ENCODE measurements around the gene NFIB. TPM values are rescaled to one million over a fixed set of nuclear protein-coding genes. Genes with fewer than 3 reads are reported as not detected.

The NFIB gene
- total and polyA plus RNA-seq, 2 of the 8 experiments (the other 6 are each of a cell fraction or from before 2014, with no cell fraction given): 2.6 to 13.1 TPM

- Histone ChIP-seq H4K20me1 (replicated peaks in 1 of 2; ENCODE audit: control insufficient read depth in 1 of 2, insufficient read depth in 2 of 2, low read length in 2 of 2) (no peaks in the 10 kb centered on the region), H3K23me2 (ENCODE audit: low read depth, low read length) (no peaks in the 10 kb centered on the region), H3K27ac (ENCODE audit: low read depth, low read length) (no peak overlapping the region), H2BK20ac (ENCODE audit: low read length) (no peak overlapping the region), H3K23ac (ENCODE audit: insufficient read length) (no peak overlapping the region), H3K14ac (ENCODE audit: insufficient read length) (no peak overlapping the region), H3K79me2 (ENCODE audit: control insufficient read depth in 1 of 2, insufficient read depth in 2 of 2, low read length in 2 of 2) (no peaks in the 10 kb centered on the region), H2BK12ac (ENCODE audit: low read depth, low read length) (no peak overlapping the region), H4K91ac (replicated peaks; ENCODE audit: insufficient read length, low read length) (no peak overlapping the region), H3K79me1 (ENCODE audit: low read depth, low read length) (no peaks in the 10 kb centered on the region), H3K4ac (replicated peaks; ENCODE audit: insufficient read length, low read depth, low read length) (no peak overlapping the region), H4K8ac (ENCODE audit: extremely low read depth, insufficient read depth, low read length) (no peak overlapping the region), H2BK5ac (ENCODE audit: low read depth, low read length) (no peak overlapping the region), H2BK120ac (replicated peaks; ENCODE audit: low read depth, low read length) (no peak overlapping the region), H3K4me3 (ENCODE audit: extremely low read depth in 1 of 4, insufficient read depth in 2 of 4, low read depth in 3 of 4, low read length in 4 of 4) (no peak overlapping the region), H2AFZ (ENCODE audit: low read length) (no peak overlapping the region), H3K18ac (ENCODE audit: extremely low read depth, low read length) (no peak overlapping the region), H4K5ac (ENCODE audit: insufficient read length, low read depth, low read length) (no peak overlapping the region), H3K9ac (replicated peaks in 1 of 4; ENCODE audit: extremely low read depth in 1 of 4, low read depth in 3 of 4, low read length in 3 of 4) (no peak overlapping the region), H3K36me3 (ENCODE audit: control insufficient read depth in 2 of 4, insufficient read depth in 4 of 4, low read length in 3 of 4) (no peaks in the 10 kb centered on the region), H2BK15ac (ENCODE audit: low read length) (no peak overlapping the region), H3K4me1 (replicated peaks in 1 of 4; ENCODE audit: control insufficient read depth in 3 of 4, insufficient read depth in 4 of 4, low read length in 3 of 4) (no peaks in the 10 kb centered on the region), H3K4me2 (ENCODE audit: insufficient read depth in 1 of 2, low read depth in 2 of 2, low read length in 2 of 2) (no peak overlapping the region), H3K56ac (replicated peaks; ENCODE audit: insufficient read length, low read depth, low read length) (no peak overlapping the region), H3K27me3 (replicated peaks in 1 of 4; ENCODE audit: control insufficient read depth in 3 of 4, extremely low read depth in 1 of 4, insufficient read depth in 3 of 4, low read length in 3 of 4) (no peaks in the 10 kb centered on the region), H2AK5ac (ENCODE audit: low read depth, low read length) (no peak overlapping the region), H3K9me3 (ENCODE audit: insufficient read depth in 2 of 2, low read depth in 1 of 2, low read length in 1 of 2) (no peaks in the 10 kb centered on the region)
- 92% methylated on average over 2 of the region's 2 CpGs; no CpG with 5 or more reads in 1 of the 2 experiments for WGBS, 2 experiments (ENCODE audit: extremely low coverage in 1 of 2, insufficient coverage in 1 of 2, insufficient read length in 1 of 2, insufficient replicate concordance in 2 of 2, low coverage in 1 of 2, low lambda C conversion rate in 2 of 2, missing lambda C conversion rate in 1 of 2)
- ChIA-PET CTCF (ENCODE audit: partially characterized antibody) (interaction anchor here (1.0 to 1.5 kb wide), 2 partner anchors 10 to 20 kb away, joined by 3 to 6 read pairs; no protein-coding TSS in a partner anchor), POLR2A (ENCODE audit: partially characterized antibody) (no interaction called here)
- TF ChIP-seq TCF12 (IDR thresholded peaks at IDR 0.05; ENCODE audit: low read depth, low read length): no peak
- TF ChIP-seq, protein P1, sequence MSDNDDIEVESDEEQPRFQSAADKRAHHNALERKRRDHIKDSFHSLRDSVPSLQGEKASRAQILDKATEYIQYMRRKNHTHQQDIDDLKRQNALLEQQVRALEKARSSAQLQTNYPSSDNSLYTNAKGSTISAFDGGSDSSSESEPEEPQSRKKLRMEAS (IDR thresholded peaks at IDR 0.05): no peak
- no peak for TF ChIP-seq GTF2F1 (IDR thresholded peaks at IDR 0.05; ENCODE audit: borderline replicate concordance, low read depth, low read length)
- TF ChIP-seq POU5F1 (IDR thresholded peaks at IDR 0.05; ENCODE audit: low read depth, low read length): no peak
- no peak for TF ChIP-seq JUND (IDR thresholded peaks at IDR 0.05; ENCODE audit: low read length)
- TF ChIP-seq BRCA1 (IDR thresholded peaks at IDR 0.05; ENCODE audit: low read depth, low read length): no peak
- no peak for TF ChIP-seq BCL11A (IDR thresholded peaks at IDR 0.05; ENCODE audit: low read depth in 2 of 2, low read length in 2 of 2)
- no peak for TF ChIP-seq KDM5A (IDR thresholded peaks at IDR 0.05; ENCODE audit: low read length)
- FAIRE-seq: no peak
- no peak for DNase-seq (ENCODE audit: low read depth in 1 of 2, low spot score in 2 of 2)
These were observed 249.0 kb downstream of the NFIB start for GRCh38 chr9:14064940-14065339.
